ENCODE measurements around the gene RNMT.

RNMT gene

GRCh38 chr18:13813271-13813849 lies 86.9 kb downstream of the RNMT start:
- DNase-seq (ENCODE audit: low read depth): peak; percentile 28

All from activated gamma-delta T cell treated with anti-CD3 and anti-CD28 coated beads, Interleukin-2, amount 50 U/mL, for 16 hours (primary cell).